Keratinocyte (primary cell): ENCODE results near the gene FARP2. TPM values are rescaled to one million over a fixed set of nuclear protein-coding genes. Genes with fewer than 3 reads are reported as not detected.

Experiments used
- DNase-seq: peaks from one replicate; pipeline ENCODE4 v3.0.0-alpha.2; 2011; ENCODE audit warnings: low read depth, missing footprints, low spot score
- FAIRE-seq: peaks from 2 replicates; lab custom pipeline; 2011; peaks lifted over from hg19 to GRCh38; lab: Jason Lieb, UNC
- H2AFZ ChIP-seq: 2 replicates; pipeline ENCODE4 v1.6.0; 2012; ENCODE audit warnings: low read length, control low read depth, inconsistent platforms; ENCODE audit not compliant: control insufficient read depth
- H3K27ac ChIP-seq: 2 replicates; pipeline ENCODE4 v1.5.1; 2011; ENCODE audit warnings: low read length; ENCODE audit not compliant: control insufficient read depth, insufficient read depth
- H3K27me3 ChIP-seq: 3 replicates; pipeline ENCODE4 v1.6.0; 2011; ENCODE audit warnings: low read length; ENCODE audit not compliant: control insufficient read depth, insufficient read depth; ENCODE audit errors: extremely low read depth
- H3K36me3 ChIP-seq, 2 experiments: 2 replicates in 1 of 2; 3 replicates in 1 of 2; pipeline ENCODE4 v1.5.1; 2011; ENCODE audit warnings: low read length in 2 of 2, mild to moderate bottlenecking in 1 of 2; ENCODE audit not compliant: control insufficient read depth in 2 of 2, insufficient read depth in 2 of 2; ENCODE audit errors: extremely low read depth in 1 of 2
- H3K4me1 ChIP-seq: 3 replicates; pipeline ENCODE4 v1.5.1; 2011; ENCODE audit warnings: low read length; ENCODE audit not compliant: control insufficient read depth, insufficient read depth; ENCODE audit errors: extremely low read depth
- H3K4me2 ChIP-seq: 3 replicates; pipeline ENCODE4 v1.6.0; 2011; ENCODE audit warnings: low read depth, low read length; ENCODE audit not compliant: control insufficient read depth, insufficient read depth; ENCODE audit errors: extremely low read depth
- H3K4me3 ChIP-seq, 3 experiments: fragments of 200-600 bp in 1 of 3; sonication (generic) in 1 of 3; 2 replicates in 2 of 3; 3 replicates in 1 of 3; pipeline ENCODE4 v1.5.1; 2011 to 2016; ENCODE audit warnings: low read length in 3 of 3, mild to moderate bottlenecking in 3 of 3, control low read depth in 2 of 3, inconsistent platforms in 1 of 3, low read depth in 1 of 3, mixed read lengths in 1 of 3, mixed run types in 1 of 3, moderate library complexity in 1 of 3; ENCODE audit not compliant: control insufficient read depth in 2 of 3, insufficient read depth in 2 of 3; ENCODE audit errors: extremely low read depth in 1 of 3
- H3K79me2 ChIP-seq: 2 replicates; pipeline ENCODE4 v1.6.0; 2012; ENCODE audit warnings: low read length; ENCODE audit not compliant: control insufficient read depth, insufficient read depth
- H3K9ac ChIP-seq: 3 replicates; pipeline ENCODE4 v1.6.0; 2011; ENCODE audit warnings: low read length; ENCODE audit not compliant: control insufficient read depth, insufficient read depth; ENCODE audit errors: extremely low read depth
- H3K9me1 ChIP-seq: 3 replicates; pipeline ENCODE4 v1.6.0; 2011; ENCODE audit warnings: low read length; ENCODE audit not compliant: control insufficient read depth, insufficient read depth; ENCODE audit errors: extremely low read depth
- H3K9me3 ChIP-seq: 2 replicates; pipeline ENCODE4 v1.5.1; 2012; ENCODE audit warnings: low read depth, low read length; ENCODE audit not compliant: control insufficient read depth
- H4K20me1 ChIP-seq: 3 replicates; pipeline ENCODE4 v1.6.0; 2011; ENCODE audit warnings: low read length; ENCODE audit not compliant: control insufficient read depth, insufficient read depth; ENCODE audit errors: extremely low read depth
- CTCF ChIP-seq, 3 experiments: IDR thresholded peaks in 1 of 3; conservative IDR thresholded peaks in 1 of 3; optimal IDR thresholded peaks in 1 of 3; 2 replicates in 2 of 3; 3 replicates in 1 of 3; pipeline versions ENCODE3 to v1.5.1; 2011; ENCODE audit warnings: low read length in 3 of 3, mild to moderate bottlenecking in 3 of 3, moderate library complexity in 2 of 3, control low read depth in 1 of 3, inconsistent platforms in 1 of 3; ENCODE audit not compliant: insufficient read depth in 2 of 3; ENCODE audit errors: extremely low read depth in 1 of 3
- EZH2 ChIP-seq: IDR thresholded peaks from one replicate; pipeline ENCODE4 v1.6.1; 2012; ENCODE audit warnings: inconsistent platforms, mild to moderate bottlenecking, low read length, moderate library complexity
- dilution Hi-C: fragments of 300-500 bp; cut with MboI; formaldehyde crosslinking; loops from one replicate; pipeline ENCODE4 v1.7.0; 2020; ENCODE audit warnings: low sequenced_read_pairs; ENCODE audit not compliant: extremely low pct_ligation_motif_present
- polyA plus RNA-seq, 5 experiments: library from polyadenylated mRNA; depleted of rRNA in 3 of 5; stranded (reverse) in 3 of 5; stranded (forward) in 1 of 5; unstranded in 1 of 5; fragments of >200 nt; gene quantifications; 1 replicate in 1 of 5; 2 replicates in 3 of 5; 3 replicates in 1 of 5; pipeline versions ENCODE4 v1.2.1 to v1.2.3, GENCODE V29; 2011 to 2012; ENCODE audit warnings: missing spikeins in 2 of 5, low read depth in 1 of 5, low replicate concordance in 1 of 5

Gene FARP2
- polyA plus RNA-seq, 1 donor (not counting 4 experiments of a cell fraction or from before 2014, with no cell fraction given) = 39.3 TPM

- TF ChIP-seq EZH2 = no peak
- TF ChIP-seq CTCF (optimal IDR thresholded peaks at IDR 0.05 in 1 of 3, IDR thresholded peaks at IDR 0.05 in 1 of 3, conservative IDR thresholded peaks at IDR 0.05 in 1 of 3; ENCODE audit: extremely low read depth in 1 of 3, insufficient read depth in 2 of 3, low read length in 3 of 3) = no peak
- Histone ChIP-seq H3K4me2 (no peak overlapping the region), H3K4me3 (no peak overlapping the region), H3K4me1 (peaks cover 8% of the 10 kb centered on the region), H3K27ac (no peak overlapping the region), H3K9ac (no peak overlapping the region), H2AFZ (no peak overlapping the region), H3K36me3 (no peaks in the 10 kb centered on the region), H3K9me1 (no peaks in the 10 kb centered on the region), H3K79me2 (no peaks in the 10 kb centered on the region), H3K9me3 (no peaks in the 10 kb centered on the region), H3K27me3 (peaks cover 10% of the 10 kb centered on the region), H4K20me1 (no peaks in the 10 kb centered on the region)
- dilution Hi-C loops = no loop called here
- FAIRE-seq (no peak), DNase-seq (no peak)
These were observed 180.0 kb downstream of the FARP2 start for GRCh38 chr2:241535871-241536655.

- H3K36me3 ChIP-seq = no peaks in the 10 kb centered on the region
- H3K4me2 ChIP-seq = no peak overlapping the region
- TF ChIP-seq CTCF (optimal IDR thresholded peaks at IDR 0.05 in 1 of 3, IDR thresholded peaks at IDR 0.05 in 1 of 3, conservative IDR thresholded peaks at IDR 0.05 in 1 of 3; ENCODE audit: extremely low read depth in 1 of 3, insufficient read depth in 2 of 3, low read length in 3 of 3) (no peak), EZH2 (no peak)
- H3K79me2 ChIP-seq = no peaks in the 10 kb centered on the region
- H3K4me3 ChIP-seq = no peak overlapping the region
- H3K9me1 ChIP-seq = no peaks in the 10 kb centered on the region
- peaks cover 10% of the 10 kb centered on the region for H3K4me1 ChIP-seq
- no peak overlapping the region for H3K9ac ChIP-seq
- no peak for DNase-seq
- peaks cover 19% of the 10 kb centered on the region for H3K27me3 ChIP-seq
- no peak overlapping the region for H2AFZ ChIP-seq
- H4K20me1 ChIP-seq = no peaks in the 10 kb centered on the region
- dilution Hi-C loops = no loop called here
- FAIRE-seq = no peak
- no peaks in the 10 kb centered on the region for H3K9me3 ChIP-seq
- H3K27ac ChIP-seq = no peak overlapping the region
These were observed 182.9 kb downstream of the FARP2 start for GRCh38 chr2:241538838-241539615.
